NCI-H1694 (cell line): ENCODE results near the gene TMEM158.

Experiments used
- DNase-seq: peaks from one replicate; lab custom pipeline; 2025; lab: John Stamatoyannopoulos, UW

TMEM158 gene

GRCh38 chr3:45199837-45200648 is 26.0 kb downstream of the TMEM158 start:
- no peak for DNase-seq

GRCh38 chr3:45198264-45199260 is 27.5 kb downstream of the TMEM158 start:
- no peak for DNase-seq

GRCh38 chr3:45194791-45195190 is 31.3 kb downstream of the TMEM158 start:
- no peak for DNase-seq

- no peak for DNase-seq
Measured at GRCh38 chr3:45191924-45192417, 34.1 kb downstream of the TMEM158 start.

- no peak for DNase-seq
Measured at GRCh38 chr3:45191424-45191823, 34.7 kb downstream of the TMEM158 start.

GRCh38 chr3:45188719-45189659 is 37.1 kb downstream of the TMEM158 start:
- DNase-seq: no peak

- DNase-seq: no peak
Measured at GRCh38 chr3:45187694-45188141, 38.4 kb downstream of the TMEM158 start.

GRCh38 chr3:45186871-45187270 is 39.2 kb downstream of the TMEM158 start:
- DNase-seq: no peak

GRCh38 chr3:45185461-45185860 is 40.6 kb downstream of the TMEM158 start:
- DNase-seq: no peak

- no peak for DNase-seq
Measured at GRCh38 chr3:45185052-45185451, 41.0 kb downstream of the TMEM158 start.

- no peak for DNase-seq
Measured at GRCh38 chr3:45183872-45184262, 42.2 kb downstream of the TMEM158 start.

GRCh38 chr3:45182915-45183871 is 42.9 kb downstream of the TMEM158 start:
- no peak for DNase-seq

- DNase-seq: no peak
Measured at GRCh38 chr3:45181496-45181895, 44.6 kb downstream of the TMEM158 start.

GRCh38 chr3:45180899-45181298 is 45.2 kb downstream of the TMEM158 start:
- DNase-seq: no peak

- DNase-seq: no peak
Measured at GRCh38 chr3:45180051-45180450, 46.0 kb downstream of the TMEM158 start.

- no peak for DNase-seq
Measured at GRCh38 chr3:45179163-45179562, 46.9 kb downstream of the TMEM158 start.

- no peak for DNase-seq
Measured at GRCh38 chr3:45178183-45179023, 47.7 kb downstream of the TMEM158 start.

GRCh38 chr3:45176912-45177311 is 49.2 kb downstream of the TMEM158 start:
- DNase-seq: no peak
